Stimulated activated CD4-positive, alpha-beta T cell treated with anti-CD3 and anti-CD28 coated beads, TNF-alpha, amount 100 ng/mL, for 1 hour (primary cell): Measurements from ENCODE around the gene PEX26.
"Not testable (repeated sequence)": the region's sequence is repeated elsewhere in the genome, so short reads cannot be mapped to it uniquely, and the experiment has no call there.

ENCODE experiments used
- DNase-seq, 3 donors: peaks; one replicate each; pipeline ENCODE4 v3.0.0-alpha.2; 2020; ENCODE audit warnings: low read depth in 3 of 3, low spot score in 1 of 3

PEX26 gene

GRCh38 chr22:18095101-18095805 lies 17.5 kb downstream of the PEX26 start:
- no peak for DNase-seq

- no peak for DNase-seq
These were observed 19.0 kb downstream of the PEX26 start for GRCh38 chr22:18096823-18097222.

- DNase-seq = no peak
These were observed 23.0 kb downstream of the PEX26 start for GRCh38 chr22:18100781-18101180.

- DNase-seq = no peak
These were observed 23.7 kb downstream of the PEX26 start for GRCh38 chr22:18101536-18101935.

- DNase-seq = no peak
These were observed 25.9 kb downstream of the PEX26 start for GRCh38 chr22:18103527-18104269.

- DNase-seq = no peak
These were observed 26.8 kb downstream of the PEX26 start for GRCh38 chr22:18104566-18104965.

- DNase-seq = not testable (repeated sequence)
These were observed 28.2 kb downstream of the PEX26 start for GRCh38 chr22:18105981-18106380.

GRCh38 chr22:18106550-18107341 lies 29.0 kb downstream of the PEX26 start:
- not testable (repeated sequence) for DNase-seq

- no peak for DNase-seq
These were observed 30.4 kb downstream of the PEX26 start for GRCh38 chr22:18108187-18108586.

- no peak for DNase-seq
These were observed 31.8 kb downstream of the PEX26 start for GRCh38 chr22:18109410-18110193.

- peak in 1 of 3 donors; percentile 15 for DNase-seq
These were observed 32.6 kb downstream of the PEX26 start, which contains the start of gene TUBA8 for GRCh38 chr22:18110194-18110953. TUBA8 (plus strand) TSS chr22:18110809; CDS start chr22:18110866, 57 bp downstream.

- no peak for DNase-seq
These were observed 33.4 kb downstream of the PEX26 start for GRCh38 chr22:18110954-18111758.

- DNase-seq = no peak
These were observed 34.1 kb downstream of the PEX26 start for GRCh38 chr22:18111759-18112330.

- DNase-seq = no peak
These were observed 34.6 kb downstream of the PEX26 start for GRCh38 chr22:18112440-18112839.

- no peak for DNase-seq
These were observed 36.0 kb downstream of the PEX26 start for GRCh38 chr22:18113680-18114394.

GRCh38 chr22:18114495-18114894 lies 36.7 kb downstream of the PEX26 start:
- no peak for DNase-seq

- no peak for DNase-seq
These were observed 37.3 kb downstream of the PEX26 start for GRCh38 chr22:18114976-18115652.

- DNase-seq = no peak
These were observed 38.1 kb downstream of the PEX26 start for GRCh38 chr22:18115906-18116371.
